ENCODE data around the gene CYP8B1.

The CYP8B1 gene

DNA sequence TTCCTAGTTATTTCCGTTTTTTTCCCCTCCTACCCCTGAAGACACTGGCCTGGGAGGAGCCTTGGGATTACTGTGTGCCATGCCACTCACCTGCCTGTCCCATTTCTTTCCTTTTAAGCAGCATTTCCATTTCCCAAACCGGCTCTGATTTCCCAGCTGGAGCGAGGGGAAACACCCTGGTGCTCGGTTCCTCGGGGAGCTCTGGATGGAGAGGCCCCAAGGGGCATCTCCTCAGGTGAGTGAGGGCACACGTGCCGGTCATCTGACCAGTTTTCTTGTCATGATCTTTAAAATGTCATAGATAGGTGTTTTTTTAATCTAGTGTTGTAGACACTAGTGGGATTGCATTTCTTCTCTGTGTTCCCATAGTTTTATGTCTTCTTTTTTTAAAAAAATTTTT lies 33.0 kb upstream of the CYP8B1 start:
- H3K4me3 ChIP-seq (ENCODE audit: severe bottlenecking): no peak overlapping the region
- TF ChIP-seq, protein P1, sequence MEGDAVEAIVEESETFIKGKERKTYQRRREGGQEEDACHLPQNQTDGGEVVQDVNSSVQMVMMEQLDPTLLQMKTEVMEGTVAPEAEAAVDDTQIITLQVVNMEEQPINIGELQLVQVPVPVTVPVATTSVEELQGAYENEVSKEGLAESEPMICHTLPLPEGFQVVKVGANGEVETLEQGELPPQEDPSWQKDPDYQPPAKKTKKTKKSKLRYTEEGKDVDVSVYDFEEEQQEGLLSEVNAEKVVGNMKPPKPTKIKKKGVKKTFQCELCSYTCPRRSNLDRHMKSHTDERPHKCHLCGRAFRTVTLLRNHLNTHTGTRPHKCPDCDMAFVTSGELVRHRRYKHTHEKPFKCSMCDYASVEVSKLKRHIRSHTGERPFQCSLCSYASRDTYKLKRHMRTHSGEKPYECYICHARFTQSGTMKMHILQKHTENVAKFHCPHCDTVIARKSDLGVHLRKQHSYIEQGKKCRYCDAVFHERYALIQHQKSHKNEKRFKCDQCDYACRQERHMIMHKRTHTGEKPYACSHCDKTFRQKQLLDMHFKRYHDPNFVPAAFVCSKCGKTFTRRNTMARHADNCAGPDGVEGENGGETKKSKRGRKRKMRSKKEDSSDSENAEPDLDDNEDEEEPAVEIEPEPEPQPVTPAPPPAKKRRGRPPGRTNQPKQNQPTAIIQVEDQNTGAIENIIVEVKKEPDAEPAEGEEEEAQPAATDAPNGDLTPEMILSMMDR (IDR thresholded peaks at IDR 0.05; ENCODE audit: poor library complexity, severe bottlenecking): no peak
- H3K27me3 ChIP-seq (ENCODE audit: insufficient read depth, poor library complexity, severe bottlenecking): peaks cover 12% of the 10 kb centered on the region
- no peaks in the 10 kb centered on the region; the same call in 1 of the 2 replicates for H3K36me3 ChIP-seq (ENCODE audit: low read depth)
- DNase-seq (ENCODE audit: low spot score): no peak
- peaks cover 10% of the 10 kb centered on the region for H3K9me3 ChIP-seq (ENCODE audit: severe bottlenecking)
- H3K27ac ChIP-seq (ENCODE audit: poor library complexity, severe bottlenecking): no peak overlapping the region
- no peak for ATAC-seq (ENCODE audit: low read depth)
- no peaks in the 10 kb centered on the region for H3K4me1 ChIP-seq (ENCODE audit: insufficient read depth, poor library complexity, severe bottlenecking)

DNA sequence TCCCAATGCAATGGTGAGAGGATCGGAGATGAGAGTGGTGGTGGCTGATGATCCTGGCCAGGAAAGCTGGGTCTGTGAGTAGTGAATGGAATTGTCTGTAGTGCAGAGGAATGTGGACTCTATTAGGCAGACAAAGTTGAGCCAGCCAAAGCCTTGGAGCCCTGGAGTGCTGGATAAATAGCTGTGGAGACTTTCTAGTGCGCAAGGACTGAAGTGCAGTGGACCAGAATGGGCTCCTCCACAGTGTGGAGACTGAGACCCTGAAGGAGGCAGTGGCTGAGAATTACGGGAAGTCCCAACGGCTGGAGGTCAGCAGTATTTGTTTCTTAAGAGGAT lies 31.1 kb upstream of the CYP8B1 start:
- Histone ChIP-seq H3K4me3 (ENCODE audit: severe bottlenecking) (peak overlapping the region; percentile 34), H3K27me3 (ENCODE audit: insufficient read depth, poor library complexity, severe bottlenecking) (peaks cover 12% of the 10 kb centered on the region), H3K9me3 (ENCODE audit: severe bottlenecking) (no peaks in the 10 kb centered on the region), H3K27ac (ENCODE audit: poor library complexity, severe bottlenecking) (no peak overlapping the region), H3K4me1 (ENCODE audit: insufficient read depth, poor library complexity, severe bottlenecking) (no peaks in the 10 kb centered on the region), H3K36me3 (ENCODE audit: low read depth) (no peaks in the 10 kb centered on the region)
- TF ChIP-seq, protein P1 (IDR thresholded peaks at IDR 0.05; ENCODE audit: poor library complexity, severe bottlenecking): no peak
- ATAC-seq (ENCODE audit: low read depth) (peak; percentile 18; the same call in 2 of the 3 replicates), DNase-seq (ENCODE audit: low spot score) (no peak)

DNA sequence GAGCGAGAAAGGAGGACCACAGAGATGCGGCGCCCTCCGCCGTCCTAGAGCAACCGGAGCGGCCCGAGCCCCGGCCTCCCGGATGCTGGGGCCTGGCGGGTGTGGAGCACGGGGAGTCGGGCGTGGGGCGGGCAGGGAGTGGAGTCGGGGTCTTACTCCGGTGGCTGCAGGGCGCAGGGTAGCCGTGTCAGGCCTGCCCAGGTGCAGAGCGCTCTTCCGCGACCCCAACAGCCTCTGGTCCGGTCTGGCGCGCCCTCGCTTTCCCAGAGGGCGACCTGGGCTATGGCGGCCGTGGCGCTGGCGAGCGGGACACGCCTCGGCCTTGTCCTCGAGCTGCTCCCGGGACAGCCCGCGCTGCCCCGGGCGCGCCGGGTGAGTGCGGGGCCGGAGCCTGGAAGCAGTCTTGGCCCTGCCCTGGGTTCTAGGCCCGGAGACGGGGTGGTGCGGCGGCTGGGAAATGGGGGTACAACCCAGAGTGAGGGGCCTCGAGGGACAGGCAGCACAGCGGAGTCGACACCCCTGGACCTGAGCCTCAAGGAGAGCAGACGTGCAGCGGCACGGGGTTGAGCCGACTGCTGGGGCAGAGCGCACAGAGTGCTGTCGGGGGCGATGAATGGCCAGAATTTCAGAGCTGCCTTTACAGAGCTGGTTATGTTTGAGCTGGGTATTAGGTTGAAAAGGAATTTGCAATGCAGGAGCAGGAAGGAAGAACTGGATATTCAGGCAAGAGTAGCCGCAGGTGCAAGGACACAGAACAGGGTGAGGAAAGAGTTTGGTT lies 30.6 kb upstream of the CYP8B1 start, which contains the start of gene ZNF662:
TSS of gene ZNF662 (plus strand) at position 73 of the 778 bp plus-strand sequence. CDS start 1,973 bp downstream, outside the sequence.
- DNase-seq (ENCODE audit: low spot score) (peak; percentile 55), ATAC-seq (ENCODE audit: low read depth) (peak; percentile 82)
- Histone ChIP-seq H3K4me1 (ENCODE audit: insufficient read depth, poor library complexity, severe bottlenecking) (no peaks in the 10 kb centered on the region), H3K27ac (ENCODE audit: poor library complexity, severe bottlenecking) (no peak within 1 kb of the TSS), H3K27me3 (ENCODE audit: insufficient read depth, poor library complexity, severe bottlenecking) (peaks cover 12% of the 10 kb centered on the region), H3K36me3 (ENCODE audit: low read depth) (no peaks in the 10 kb centered on the region), H3K9me3 (ENCODE audit: severe bottlenecking) (no peaks in the 10 kb centered on the region), H3K4me3 (ENCODE audit: severe bottlenecking) (peak within 1 kb of the TSS; percentile 34)
- TF ChIP-seq, protein P1 (IDR thresholded peaks at IDR 0.05; ENCODE audit: poor library complexity, severe bottlenecking): no peak

DNA sequence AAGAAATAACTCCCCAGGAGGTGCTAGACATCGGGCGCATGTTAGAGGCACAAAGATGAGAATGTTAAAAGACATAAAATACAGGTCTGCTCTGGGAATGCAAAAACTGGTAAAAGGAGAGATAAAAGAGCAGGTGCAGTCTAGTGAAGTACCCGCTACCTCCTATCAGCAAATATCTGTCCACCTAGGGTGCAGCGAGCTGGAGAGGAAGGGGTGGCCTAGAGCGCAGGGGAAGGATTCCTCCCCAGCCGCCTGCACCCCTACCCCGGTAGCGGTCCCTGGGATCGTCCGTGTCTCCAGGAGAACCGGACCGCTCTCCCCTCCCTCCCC lies 30.0 kb upstream of the CYP8B1 start:
- Histone ChIP-seq H3K36me3 (ENCODE audit: low read depth) (no peaks in the 10 kb centered on the region), H3K4me1 (ENCODE audit: insufficient read depth, poor library complexity, severe bottlenecking) (no peaks in the 10 kb centered on the region), H3K27ac (ENCODE audit: poor library complexity, severe bottlenecking) (no peak overlapping the region), H3K9me3 (ENCODE audit: severe bottlenecking) (no peaks in the 10 kb centered on the region), H3K4me3 (ENCODE audit: severe bottlenecking) (peak overlapping the region; percentile 34), H3K27me3 (ENCODE audit: insufficient read depth, poor library complexity, severe bottlenecking) (peaks cover 12% of the 10 kb centered on the region)
- DNase-seq (ENCODE audit: low spot score) (no peak), ATAC-seq (ENCODE audit: low read depth) (no peak)
- TF ChIP-seq, protein P1 (IDR thresholded peaks at IDR 0.05; ENCODE audit: poor library complexity, severe bottlenecking): no peak

DNA sequence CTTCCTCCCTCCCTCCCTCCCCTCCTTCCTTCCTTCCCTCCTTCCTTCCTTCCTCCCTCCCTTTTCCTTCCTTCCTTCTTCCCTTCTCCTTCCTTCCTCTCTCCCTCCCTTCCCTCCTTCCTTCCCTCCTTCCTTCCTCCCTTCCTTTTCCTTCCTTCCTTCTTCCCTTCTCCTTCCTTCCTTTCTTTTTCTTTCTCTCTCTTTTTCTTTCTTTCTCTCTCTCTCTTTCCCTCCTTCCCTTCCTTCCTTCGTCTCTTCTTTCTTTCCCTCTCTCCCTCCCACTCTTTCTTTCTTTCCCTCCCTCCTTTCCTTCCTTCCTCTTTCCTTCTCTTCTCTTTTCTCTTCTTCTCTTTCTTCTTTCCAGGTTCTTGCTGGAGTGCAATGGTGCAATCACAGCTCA lies 28.4 kb upstream of the CYP8B1 start:
- no peak overlapping the region for H3K4me3 ChIP-seq (ENCODE audit: severe bottlenecking)
- DNase-seq (ENCODE audit: low spot score): no peak
- peaks cover 12% of the 10 kb centered on the region for H3K27me3 ChIP-seq (ENCODE audit: insufficient read depth, poor library complexity, severe bottlenecking)
- ATAC-seq (ENCODE audit: low read depth): no peak
- no peaks in the 10 kb centered on the region for H3K9me3 ChIP-seq (ENCODE audit: severe bottlenecking)
- TF ChIP-seq, protein P1 (IDR thresholded peaks at IDR 0.05; ENCODE audit: poor library complexity, severe bottlenecking): no peak
- H3K4me1 ChIP-seq (ENCODE audit: insufficient read depth, poor library complexity, severe bottlenecking): no peaks in the 10 kb centered on the region
- H3K27ac ChIP-seq (ENCODE audit: poor library complexity, severe bottlenecking): no peak overlapping the region
- no peaks in the 10 kb centered on the region for H3K36me3 ChIP-seq (ENCODE audit: low read depth)

Data from RWPE2 (cell line).